Measurements from ENCODE around the gene RALB.
"Not testable (repeated sequence)": the region's sequence is repeated elsewhere in the genome, so short reads cannot be mapped to it uniquely, and the experiment has no call there.

Gene RALB

DNA sequence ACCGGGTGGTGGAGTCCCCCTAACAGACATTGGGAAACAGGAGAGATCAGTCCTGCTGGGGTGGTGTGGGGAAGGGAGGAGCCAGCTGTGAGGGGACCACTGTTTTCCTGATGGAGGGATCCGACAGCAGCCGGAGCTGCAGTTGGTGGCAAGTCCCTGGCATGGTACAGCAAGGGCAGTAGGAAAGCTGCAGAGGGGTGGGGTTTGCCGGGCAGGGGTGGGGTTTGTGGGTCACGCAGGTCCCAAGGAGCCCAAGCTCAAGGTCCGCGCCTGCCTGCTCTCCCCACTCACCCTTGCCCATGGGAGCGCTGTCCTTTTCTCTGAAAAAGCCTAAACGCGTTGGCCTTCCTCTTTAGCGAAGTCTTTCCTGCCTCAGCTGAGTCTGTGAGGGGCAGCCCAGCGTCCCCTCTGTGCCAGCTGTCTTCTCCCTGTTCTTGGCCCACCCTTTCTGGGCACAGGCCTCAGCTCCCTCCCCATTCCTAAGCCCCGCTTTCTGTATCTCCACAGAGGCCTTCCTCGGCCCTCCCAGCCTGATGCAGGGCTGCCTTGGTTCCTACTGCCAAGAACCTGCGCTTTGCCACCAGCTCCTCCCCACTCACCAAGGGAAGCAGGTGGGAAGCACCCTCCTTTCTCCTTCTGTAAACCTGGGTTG lies 64.0 kb downstream of the RALB start:
- H3K4me1 Mint-ChIP-seq, result peaks cover 11% of the 10 kb centered on the region
- no peaks in the 10 kb centered on the region for H3K9me3 Mint-ChIP-seq
- ATAC-seq, result no peak
- H3K27me3 Mint-ChIP-seq, result peaks cover 23% of the 10 kb centered on the region
- no peak overlapping the region for H3K4me3 Mint-ChIP-seq
- H3K27ac Mint-ChIP-seq, result no peak overlapping the region
- H3K36me3 Mint-ChIP-seq, result no peaks in the 10 kb centered on the region

DNA sequence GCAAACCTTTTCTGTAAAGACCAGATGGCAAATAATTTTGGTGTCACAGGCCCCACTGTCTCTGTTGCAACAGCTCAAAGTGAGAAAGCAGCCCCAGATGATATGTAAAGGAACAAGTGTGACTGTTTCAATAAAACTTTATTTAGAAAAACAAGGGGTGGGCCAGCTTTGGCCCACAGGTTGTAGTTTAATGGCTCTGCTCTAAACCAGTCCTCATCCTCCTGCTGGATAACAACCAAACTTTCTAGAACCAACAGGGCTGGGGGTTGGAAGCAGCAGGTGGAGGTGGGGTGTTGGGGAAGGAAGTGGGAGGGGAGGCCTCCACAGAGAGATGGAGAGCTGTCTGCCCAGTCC lies 64.5 kb downstream of the RALB start:
- Mint-ChIP-seq H3K9me3 (no peaks in the 10 kb centered on the region), H3K27ac (no peak overlapping the region)

DNA sequence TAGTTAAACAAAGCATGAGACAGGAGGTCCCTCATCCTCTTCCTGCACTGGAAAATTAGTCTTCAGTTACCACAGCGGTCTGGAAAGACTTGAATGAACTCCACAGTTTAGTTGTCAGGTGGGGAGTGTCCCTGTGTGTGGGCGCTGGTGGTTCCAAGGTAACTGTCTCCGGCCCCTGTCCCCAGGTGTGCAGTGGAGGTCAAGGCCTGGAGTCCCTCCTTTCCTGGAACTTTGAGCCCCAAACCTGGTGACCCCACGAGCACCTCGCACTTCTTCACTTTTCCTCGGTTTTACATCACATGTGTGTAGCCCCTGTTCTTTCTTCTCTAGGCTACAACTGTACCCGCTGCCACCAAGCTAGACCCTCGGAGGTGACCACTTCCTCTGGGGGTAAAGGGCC lies 65.3 kb downstream of the RALB start:
- Mint-ChIP-seq H3K27me3 (peaks cover 27% of the 10 kb centered on the region), H3K27ac (no peak overlapping the region), H3K36me3 (no peaks in the 10 kb centered on the region), H3K9me3 (no peaks in the 10 kb centered on the region), H3K4me3 (no peak overlapping the region), H3K4me1 (peaks cover 6% of the 10 kb centered on the region)
- no peak for ATAC-seq

More for the DNA sequence above, 64.5 kb downstream of the RALB start:
- peaks cover 23% of the 10 kb centered on the region for H3K27me3 Mint-ChIP-seq
- no peaks in the 10 kb centered on the region for H3K36me3 Mint-ChIP-seq
- ATAC-seq, result no peak
- H3K4me3 Mint-ChIP-seq, result no peak overlapping the region
- peaks cover 11% of the 10 kb centered on the region for H3K4me1 Mint-ChIP-seq

GRCh38 chr2:120318626-120319025 lies 66.0 kb downstream of the RALB start:
- Mint-ChIP-seq H3K4me3 (no peak overlapping the region), H3K4me1 (no peaks in the 10 kb centered on the region), H3K27ac (no peak overlapping the region), H3K27me3 (peaks cover 33% of the 10 kb centered on the region), H3K36me3 (no peaks in the 10 kb centered on the region), H3K9me3 (no peaks in the 10 kb centered on the region)
- peak; percentile 18 for ATAC-seq

DNA sequence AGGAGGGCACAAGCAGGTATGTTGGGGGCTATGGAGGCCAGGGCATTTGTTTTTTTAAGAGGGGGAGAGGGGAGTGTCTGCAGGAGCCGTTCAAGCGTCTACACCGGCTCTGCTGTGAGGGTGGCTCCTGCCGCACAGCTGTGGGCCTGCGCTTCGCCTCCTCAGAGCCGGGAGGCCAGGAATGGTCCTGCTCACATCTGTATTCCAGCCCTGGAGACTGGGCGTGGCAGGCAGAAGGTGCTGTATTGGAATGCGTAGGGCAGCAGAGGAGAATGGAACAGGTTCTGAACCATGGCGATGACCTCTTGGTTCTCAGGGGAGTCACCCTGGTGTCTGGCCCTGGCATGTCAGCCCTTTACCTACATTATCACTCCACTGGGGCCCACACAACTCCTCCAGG lies 66.5 kb downstream of the RALB start:
- no peak overlapping the region for H3K4me3 Mint-ChIP-seq
- no peaks in the 10 kb centered on the region for H3K4me1 Mint-ChIP-seq
- H3K9me3 Mint-ChIP-seq, result no peaks in the 10 kb centered on the region
- ATAC-seq, result no peak
- H3K27ac Mint-ChIP-seq, result no peak overlapping the region
- no peaks in the 10 kb centered on the region for H3K36me3 Mint-ChIP-seq
- peaks cover 33% of the 10 kb centered on the region for H3K27me3 Mint-ChIP-seq

- H3K4me1 Mint-ChIP-seq, result no peaks in the 10 kb centered on the region
- no peaks in the 10 kb centered on the region for H3K36me3 Mint-ChIP-seq
- peaks cover 29% of the 10 kb centered on the region for H3K27me3 Mint-ChIP-seq
- no peak overlapping the region for H3K27ac Mint-ChIP-seq
- H3K4me3 Mint-ChIP-seq, result no peak overlapping the region
- no peak for ATAC-seq
- H3K9me3 Mint-ChIP-seq, result no peaks in the 10 kb centered on the region
Observed at GRCh38 chr2:120319686-120320317, 67.2 kb downstream of the RALB start.

GRCh38 chr2:120320318-120320851 lies 67.7 kb downstream of the RALB start:
- peaks cover 29% of the 10 kb centered on the region for H3K27me3 Mint-ChIP-seq
- ATAC-seq, result no peak
- H3K36me3 Mint-ChIP-seq, result no peaks in the 10 kb centered on the region
- H3K27ac Mint-ChIP-seq, result no peak overlapping the region
- H3K4me1 Mint-ChIP-seq, result no peaks in the 10 kb centered on the region
- H3K9me3 Mint-ChIP-seq, result no peaks in the 10 kb centered on the region
- no peak overlapping the region for H3K4me3 Mint-ChIP-seq

GRCh38 chr2:120320887-120321556 lies 68.4 kb downstream of the RALB start:
- H3K4me3 Mint-ChIP-seq, H3K9me3 Mint-ChIP-seq, ATAC-seq: not testable (repeated sequence)

GRCh38 chr2:120321721-120322284 lies 69.2 kb downstream of the RALB start:
- Mint-ChIP-seq H3K4me3 (no peak overlapping the region), H3K9me3 (no peaks in the 10 kb centered on the region), H3K27me3 (peaks cover 33% of the 10 kb centered on the region), H3K27ac (no peak overlapping the region), H3K36me3 (no peaks in the 10 kb centered on the region), H3K4me1 (peaks cover 3% of the 10 kb centered on the region)
- no peak for ATAC-seq

More at GRCh38 chr2:120320887-120321556, 68.4 kb downstream of the RALB start:
- not testable (repeated sequence) for H3K27ac Mint-ChIP-seq, H3K4me1 Mint-ChIP-seq, H3K36me3 Mint-ChIP-seq
- H3K27me3 Mint-ChIP-seq, result peaks cover 29% of the 10 kb centered on the region

- Mint-ChIP-seq H3K27me3 (peaks cover 38% of the 10 kb centered on the region), H3K4me3 (no peak overlapping the region), H3K36me3 (no peaks in the 10 kb centered on the region), H3K9me3 (no peaks in the 10 kb centered on the region), H3K27ac (no peak overlapping the region), H3K4me1 (peaks cover 8% of the 10 kb centered on the region)
- ATAC-seq, result no peak
Observed at GRCh38 chr2:120322329-120322728, 69.7 kb downstream of the RALB start.

- peaks cover 10% of the 10 kb centered on the region for H3K4me1 Mint-ChIP-seq
- peak; percentile 5 for ATAC-seq
- no peaks in the 10 kb centered on the region for H3K36me3 Mint-ChIP-seq
- no peak overlapping the region for H3K4me3 Mint-ChIP-seq
- no peak overlapping the region for H3K27ac Mint-ChIP-seq
- H3K9me3 Mint-ChIP-seq, result no peaks in the 10 kb centered on the region
- H3K27me3 Mint-ChIP-seq, result peaks cover 47% of the 10 kb centered on the region
Observed at GRCh38 chr2:120323214-120323613, 70.6 kb downstream of the RALB start.

DNA sequence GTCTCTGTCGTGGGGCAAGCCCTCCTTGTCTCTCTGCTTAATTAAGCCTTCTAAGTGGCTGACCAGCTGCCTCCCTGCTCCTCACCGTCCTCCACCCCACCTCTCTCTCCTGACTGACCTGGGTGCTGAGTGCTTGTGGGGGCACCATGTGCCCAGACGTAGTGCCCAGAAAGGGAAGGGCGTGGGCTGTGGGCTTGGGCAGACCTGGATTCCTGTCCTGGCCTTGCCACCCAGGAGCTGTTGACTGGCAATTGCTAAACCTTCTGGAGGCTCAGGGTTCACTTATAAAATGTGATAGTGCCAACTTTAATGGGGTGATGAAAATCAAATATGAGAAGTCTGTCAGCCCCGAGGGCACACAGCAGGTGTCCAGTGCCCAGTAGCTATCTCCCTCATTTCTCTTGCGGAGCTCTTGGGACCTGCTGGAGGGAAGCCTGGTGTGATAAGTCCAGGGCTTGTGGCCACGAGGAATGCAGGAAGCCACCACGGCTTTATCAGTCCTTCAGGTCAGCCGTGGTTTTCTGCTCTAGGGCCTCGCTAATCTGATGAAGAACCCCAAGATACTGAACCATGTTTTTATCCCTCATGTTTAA lies 71.3 kb downstream of the RALB start:
- peak; percentile 6 for ATAC-seq
- no peaks in the 10 kb centered on the region for H3K36me3 Mint-ChIP-seq
- peaks cover 10% of the 10 kb centered on the region for H3K4me1 Mint-ChIP-seq
- H3K27me3 Mint-ChIP-seq, result peaks cover 54% of the 10 kb centered on the region
- H3K27ac Mint-ChIP-seq, result no peak overlapping the region
- no peaks in the 10 kb centered on the region for H3K9me3 Mint-ChIP-seq
- H3K4me3 Mint-ChIP-seq, result no peak overlapping the region

DNA sequence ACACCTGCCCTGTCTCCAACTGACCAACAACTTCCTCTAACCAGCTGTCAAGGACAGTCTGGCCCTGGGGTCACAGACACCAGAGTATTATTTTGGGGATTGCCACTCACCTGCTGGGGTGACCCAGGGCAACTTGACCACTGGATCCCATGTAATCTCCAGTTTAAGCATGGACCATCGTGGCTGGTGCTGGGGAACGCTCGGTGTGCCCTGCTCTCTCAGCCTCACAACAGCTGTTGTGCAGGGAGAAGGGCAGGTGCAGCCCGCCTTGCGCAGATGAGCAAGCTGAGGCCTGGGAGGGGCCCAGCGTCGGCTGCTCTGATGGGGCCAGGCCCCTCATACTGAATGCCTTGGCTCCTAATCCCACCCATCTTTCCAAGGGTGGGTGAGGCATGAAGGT lies 72.3 kb downstream of the RALB start:
- Mint-ChIP-seq H3K36me3 (no peaks in the 10 kb centered on the region), H3K27ac (no peak overlapping the region), H3K4me3 (no peak overlapping the region), H3K9me3 (no peaks in the 10 kb centered on the region), H3K4me1 (peaks cover 10% of the 10 kb centered on the region), H3K27me3 (peaks cover 64% of the 10 kb centered on the region)
- ATAC-seq, result no peak

DNA sequence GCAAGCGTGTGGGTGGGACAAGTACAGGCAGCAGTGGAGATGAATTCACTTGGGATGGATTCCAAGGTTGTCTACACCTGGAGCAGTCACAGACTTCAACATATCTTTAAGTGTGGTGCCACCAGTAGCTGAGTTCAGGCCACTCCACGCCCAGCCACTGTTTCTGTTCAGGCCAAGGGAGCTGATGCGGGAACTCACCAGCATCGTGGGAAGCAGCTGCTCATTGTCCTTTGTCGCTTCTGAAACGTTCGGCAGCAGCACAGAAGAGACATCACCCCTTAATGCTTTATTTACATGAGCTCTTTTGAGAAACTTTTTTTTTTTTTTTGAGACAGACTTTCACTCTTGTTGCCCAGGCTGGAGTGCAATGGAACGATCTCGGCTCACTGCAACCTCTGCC lies 73.4 kb downstream of the RALB start:
- H3K36me3 Mint-ChIP-seq, result no peaks in the 10 kb centered on the region
- ATAC-seq, result no peak
- H3K9me3 Mint-ChIP-seq, result no peaks in the 10 kb centered on the region
- peaks cover 73% of the 10 kb centered on the region for H3K27me3 Mint-ChIP-seq
- H3K4me3 Mint-ChIP-seq, result no peak overlapping the region
- peaks cover 10% of the 10 kb centered on the region for H3K4me1 Mint-ChIP-seq
- H3K27ac Mint-ChIP-seq, result no peak overlapping the region

Measured in stimulated activated memory B cell treated with anti-CD40 and anti-IgM and Interleukin-4, amounts not matched to agents 10 μg/mL and 1 μg/mL and 100 μg/mL, for 72 hours (primary cell).